Activated naive CD4-positive, alpha-beta T cell (primary cell): ENCODE results near the gene PRKCD.

ENCODE experiments used
- DNase-seq, 4 experiments: peaks; one replicate each; lab custom pipeline; 2025; lab: John Stamatoyannopoulos, UW

PRKCD gene

GRCh38 chr3:53155760-53156159 is 5.2 kb upstream of the PRKCD start:
- DNase-seq = no peak

GRCh38 chr3:53156368-53156834 is 4.6 kb upstream of the PRKCD start:
- DNase-seq = no peak

- no peak for DNase-seq
These were observed 2.9 kb upstream of the PRKCD start for GRCh38 chr3:53157974-53158580.

- DNase-seq = no peak
These were observed 2.2 kb upstream of the PRKCD start for GRCh38 chr3:53158765-53159155.

- DNase-seq = no peak
These were observed 1.6 kb upstream of the PRKCD start for GRCh38 chr3:53159156-53160060.

GRCh38 chr3:53160061-53160659 is 849 bp upstream of the PRKCD start:
- DNase-seq = no peak

- no peak for DNase-seq
These were observed 426 bp downstream of the PRKCD start for GRCh38 chr3:53161450-53161819.

- DNase-seq = peak in 1 of 4 experiments; percentile 16
These were observed 1.0 kb downstream of the PRKCD start for GRCh38 chr3:53161820-53162671.

- DNase-seq = peak in 2 of 4 experiments; percentile 3
These were observed 1.8 kb downstream of the PRKCD start for GRCh38 chr3:53162672-53163443.

- no peak for DNase-seq
These were observed 2.7 kb downstream of the PRKCD start for GRCh38 chr3:53163444-53164387.

- DNase-seq = no peak
These were observed 3.9 kb downstream of the PRKCD start for GRCh38 chr3:53164911-53165310.

GRCh38 chr3:53166206-53166605 is 5.2 kb downstream of the PRKCD start:
- DNase-seq = no peak

- DNase-seq = no peak
These were observed 5.8 kb downstream of the PRKCD start for GRCh38 chr3:53166781-53167291.

GRCh38 chr3:53167418-53168174 is 6.6 kb downstream of the PRKCD start:
- DNase-seq = no peak

GRCh38 chr3:53168175-53168923 is 7.3 kb downstream of the PRKCD start:
- DNase-seq = no peak

- no peak for DNase-seq
These were observed 8.2 kb downstream of the PRKCD start for GRCh38 chr3:53169045-53169831.

- no peak for DNase-seq
These were observed 8.9 kb downstream of the PRKCD start for GRCh38 chr3:53169832-53170324.
